Measurements from ENCODE around the gene TRIO.

Gene TRIO

GRCh38 chr5:14342306-14342705 lies 199.2 kb downstream of the TRIO start:
- H2AFZ ChIP-seq: no peak overlapping the region
- no peak overlapping the region for H3K4me2 ChIP-seq (ENCODE audit: low read length)
- TF ChIP-seq CTCF (IDR thresholded peaks at IDR 0.05): no peak
- no peaks in the 10 kb centered on the region for H3K79me2 ChIP-seq
- no peak overlapping the region for H3K4me3 ChIP-seq (ENCODE audit: low read depth, low read length)
- no peak overlapping the region for H3K27ac ChIP-seq
- H3K9me3 ChIP-seq (ENCODE audit: control insufficient read depth, low read length): no peaks in the 10 kb centered on the region
- no peaks in the 10 kb centered on the region for H3K36me3 ChIP-seq (ENCODE audit: control insufficient read depth, insufficient read depth, low read length)
- H3K9ac ChIP-seq: no peak overlapping the region
- no peaks in the 10 kb centered on the region for H3K27me3 ChIP-seq (ENCODE audit: control insufficient read depth, insufficient read depth, low read length)
- H3K4me1 ChIP-seq: no peaks in the 10 kb centered on the region

GRCh38 chr5:14343376-14343775 lies 200.2 kb downstream of the TRIO start:
- no peaks in the 10 kb centered on the region for H3K36me3 ChIP-seq (ENCODE audit: control insufficient read depth, insufficient read depth, low read length)
- H3K27me3 ChIP-seq (ENCODE audit: control insufficient read depth, insufficient read depth, low read length): no peaks in the 10 kb centered on the region
- H3K9ac ChIP-seq: no peak overlapping the region
- no peak overlapping the region for H3K27ac ChIP-seq
- no peak overlapping the region for H2AFZ ChIP-seq
- H3K79me2 ChIP-seq: no peaks in the 10 kb centered on the region
- no peak for TF ChIP-seq CTCF (IDR thresholded peaks at IDR 0.05)
- no peak overlapping the region for H3K4me3 ChIP-seq (ENCODE audit: low read depth, low read length)
- no peaks in the 10 kb centered on the region for H3K9me3 ChIP-seq (ENCODE audit: control insufficient read depth, low read length)
- no peak overlapping the region for H3K4me2 ChIP-seq (ENCODE audit: low read length)
- no peaks in the 10 kb centered on the region for H3K4me1 ChIP-seq

GRCh38 chr5:14347522-14347921 lies 204.4 kb downstream of the TRIO start:
- Histone ChIP-seq H3K36me3 (ENCODE audit: control insufficient read depth, insufficient read depth, low read length) (no peaks in the 10 kb centered on the region), H3K9ac (no peak overlapping the region), H3K9me3 (ENCODE audit: control insufficient read depth, low read length) (no peaks in the 10 kb centered on the region), H2AFZ (no peak overlapping the region), H3K4me3 (ENCODE audit: low read depth, low read length) (no peak overlapping the region), H3K79me2 (peaks cover 4% of the 10 kb centered on the region), H3K27ac (no peak overlapping the region), H3K27me3 (ENCODE audit: control insufficient read depth, insufficient read depth, low read length) (no peaks in the 10 kb centered on the region), H3K4me1 (no peaks in the 10 kb centered on the region), H3K4me2 (ENCODE audit: low read length) (no peak overlapping the region)
- no peak for TF ChIP-seq CTCF (IDR thresholded peaks at IDR 0.05)

GRCh38 chr5:14348142-14348541 lies 205.0 kb downstream of the TRIO start:
- no peaks in the 10 kb centered on the region for H3K27me3 ChIP-seq (ENCODE audit: control insufficient read depth, insufficient read depth, low read length)
- H3K79me2 ChIP-seq: peaks cover 4% of the 10 kb centered on the region
- no peak overlapping the region for H3K4me2 ChIP-seq (ENCODE audit: low read length)
- H3K4me3 ChIP-seq (ENCODE audit: low read depth, low read length): no peak overlapping the region
- no peaks in the 10 kb centered on the region for H3K36me3 ChIP-seq (ENCODE audit: control insufficient read depth, insufficient read depth, low read length)
- H3K9ac ChIP-seq: no peak overlapping the region
- no peaks in the 10 kb centered on the region for H3K9me3 ChIP-seq (ENCODE audit: control insufficient read depth, low read length)
- no peaks in the 10 kb centered on the region for H3K4me1 ChIP-seq
- H2AFZ ChIP-seq: no peak overlapping the region
- no peak overlapping the region for H3K27ac ChIP-seq
- no peak for TF ChIP-seq CTCF (IDR thresholded peaks at IDR 0.05)

GRCh38 chr5:14349029-14349428 lies 205.9 kb downstream of the TRIO start:
- H3K27me3 ChIP-seq (ENCODE audit: control insufficient read depth, insufficient read depth, low read length): no peaks in the 10 kb centered on the region
- H3K9me3 ChIP-seq (ENCODE audit: control insufficient read depth, low read length): no peaks in the 10 kb centered on the region
- no peak overlapping the region for H3K9ac ChIP-seq
- no peak overlapping the region for H3K27ac ChIP-seq
- TF ChIP-seq CTCF (IDR thresholded peaks at IDR 0.05): no peak
- no peaks in the 10 kb centered on the region for H3K36me3 ChIP-seq (ENCODE audit: control insufficient read depth, insufficient read depth, low read length)
- no peaks in the 10 kb centered on the region for H3K4me1 ChIP-seq
- no peak overlapping the region for H3K4me3 ChIP-seq (ENCODE audit: low read depth, low read length)
- no peak overlapping the region for H3K4me2 ChIP-seq (ENCODE audit: low read length)
- peaks cover 6% of the 10 kb centered on the region for H3K79me2 ChIP-seq
- H2AFZ ChIP-seq: no peak overlapping the region
